ENCODE data around the gene MAP1B. TPM values are rescaled to one million over a fixed set of nuclear protein-coding genes. Genes with fewer than 3 reads are reported as not detected.

Gene MAP1B
- total RNA-seq, 1 donor, result 164 TPM

DNA sequence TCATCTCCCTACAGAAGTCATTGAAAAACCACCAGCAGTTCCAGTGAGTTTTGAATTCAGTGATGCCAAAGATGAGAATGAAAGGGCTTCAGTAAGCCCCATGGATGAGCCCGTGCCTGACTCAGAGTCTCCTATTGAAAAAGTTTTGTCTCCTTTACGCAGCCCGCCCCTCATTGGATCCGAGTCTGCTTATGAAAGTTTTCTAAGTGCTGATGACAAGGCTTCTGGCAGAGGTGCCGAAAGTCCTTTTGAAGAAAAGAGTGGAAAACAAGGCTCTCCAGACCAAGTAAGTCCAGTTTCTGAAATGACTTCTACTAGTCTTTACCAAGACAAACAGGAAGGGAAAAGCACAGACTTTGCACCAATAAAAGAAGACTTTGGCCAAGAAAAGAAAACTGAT lies 90.1 kb downstream of the MAP1B start:
- Histone ChIP-seq H3K4me2 (ENCODE audit: insufficient read depth, low read length) (no peak overlapping the region), H3K4me3 (ENCODE audit: insufficient read depth, low read length) (no peak overlapping the region), H4K20me1 (ENCODE audit: insufficient read depth, low read length) (peaks cover 10% of the 10 kb centered on the region), H3K27me3 (ENCODE audit: insufficient read depth, low read length) (no peaks in the 10 kb centered on the region), H3K79me2 (ENCODE audit: insufficient read depth, low read length) (peaks cover 78% of the 10 kb centered on the region), H3K27ac (ENCODE audit: low read depth, low read length) (no peak overlapping the region), H2AFZ (ENCODE audit: low read length) (no peak overlapping the region), H3K4me1 (ENCODE audit: insufficient read depth, low read length) (no peaks in the 10 kb centered on the region), H3K36me3 (ENCODE audit: insufficient read depth, low read length) (peaks cover 98% of the 10 kb centered on the region), H3K9me3 (ENCODE audit: low read depth, low read length) (no peaks in the 10 kb centered on the region)
- no peak for DNase-seq (ENCODE audit: insufficient read length, low spot score, missing footprints)
- TF ChIP-seq, protein P1, sequence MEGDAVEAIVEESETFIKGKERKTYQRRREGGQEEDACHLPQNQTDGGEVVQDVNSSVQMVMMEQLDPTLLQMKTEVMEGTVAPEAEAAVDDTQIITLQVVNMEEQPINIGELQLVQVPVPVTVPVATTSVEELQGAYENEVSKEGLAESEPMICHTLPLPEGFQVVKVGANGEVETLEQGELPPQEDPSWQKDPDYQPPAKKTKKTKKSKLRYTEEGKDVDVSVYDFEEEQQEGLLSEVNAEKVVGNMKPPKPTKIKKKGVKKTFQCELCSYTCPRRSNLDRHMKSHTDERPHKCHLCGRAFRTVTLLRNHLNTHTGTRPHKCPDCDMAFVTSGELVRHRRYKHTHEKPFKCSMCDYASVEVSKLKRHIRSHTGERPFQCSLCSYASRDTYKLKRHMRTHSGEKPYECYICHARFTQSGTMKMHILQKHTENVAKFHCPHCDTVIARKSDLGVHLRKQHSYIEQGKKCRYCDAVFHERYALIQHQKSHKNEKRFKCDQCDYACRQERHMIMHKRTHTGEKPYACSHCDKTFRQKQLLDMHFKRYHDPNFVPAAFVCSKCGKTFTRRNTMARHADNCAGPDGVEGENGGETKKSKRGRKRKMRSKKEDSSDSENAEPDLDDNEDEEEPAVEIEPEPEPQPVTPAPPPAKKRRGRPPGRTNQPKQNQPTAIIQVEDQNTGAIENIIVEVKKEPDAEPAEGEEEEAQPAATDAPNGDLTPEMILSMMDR (IDR thresholded peaks at IDR 0.05; ENCODE audit: extremely low read depth, low read depth, low read length), result no peak

DNA sequence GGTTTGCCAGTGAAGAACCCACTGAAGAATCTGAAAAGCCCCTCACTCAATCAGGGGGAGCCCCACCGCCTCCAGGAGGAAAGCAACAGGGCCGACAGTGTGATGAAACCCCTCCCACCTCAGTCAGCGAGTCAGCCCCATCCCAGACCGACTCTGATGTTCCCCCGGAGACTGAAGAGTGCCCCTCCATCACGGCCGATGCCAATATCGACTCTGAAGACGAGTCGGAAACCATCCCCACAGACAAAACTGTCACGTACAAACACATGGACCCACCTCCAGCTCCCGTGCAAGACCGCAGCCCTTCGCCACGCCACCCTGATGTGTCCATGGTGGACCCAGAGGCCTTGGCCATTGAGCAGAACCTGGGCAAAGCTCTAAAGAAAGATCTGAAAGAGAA lies 92.4 kb downstream of the MAP1B start:
- H2AFZ ChIP-seq (ENCODE audit: low read length), result no peak overlapping the region
- no peak overlapping the region for H3K4me3 ChIP-seq (ENCODE audit: insufficient read depth, low read length)
- no peak for DNase-seq (ENCODE audit: insufficient read length, low spot score, missing footprints)
- TF ChIP-seq, protein P1 (IDR thresholded peaks at IDR 0.05; ENCODE audit: extremely low read depth, low read depth, low read length), result no peak
- no peak overlapping the region for H3K27ac ChIP-seq (ENCODE audit: low read depth, low read length)
- no peaks in the 10 kb centered on the region for H3K27me3 ChIP-seq (ENCODE audit: insufficient read depth, low read length)
- peaks cover 5% of the 10 kb centered on the region for H4K20me1 ChIP-seq (ENCODE audit: insufficient read depth, low read length)
- no peak overlapping the region for H3K4me2 ChIP-seq (ENCODE audit: insufficient read depth, low read length)
- peaks cover 80% of the 10 kb centered on the region for H3K79me2 ChIP-seq (ENCODE audit: insufficient read depth, low read length)
- H3K9me3 ChIP-seq (ENCODE audit: low read depth, low read length), result no peaks in the 10 kb centered on the region
- peaks cover 98% of the 10 kb centered on the region for H3K36me3 ChIP-seq (ENCODE audit: insufficient read depth, low read length)
- no peaks in the 10 kb centered on the region for H3K4me1 ChIP-seq (ENCODE audit: insufficient read depth, low read length)

DNA sequence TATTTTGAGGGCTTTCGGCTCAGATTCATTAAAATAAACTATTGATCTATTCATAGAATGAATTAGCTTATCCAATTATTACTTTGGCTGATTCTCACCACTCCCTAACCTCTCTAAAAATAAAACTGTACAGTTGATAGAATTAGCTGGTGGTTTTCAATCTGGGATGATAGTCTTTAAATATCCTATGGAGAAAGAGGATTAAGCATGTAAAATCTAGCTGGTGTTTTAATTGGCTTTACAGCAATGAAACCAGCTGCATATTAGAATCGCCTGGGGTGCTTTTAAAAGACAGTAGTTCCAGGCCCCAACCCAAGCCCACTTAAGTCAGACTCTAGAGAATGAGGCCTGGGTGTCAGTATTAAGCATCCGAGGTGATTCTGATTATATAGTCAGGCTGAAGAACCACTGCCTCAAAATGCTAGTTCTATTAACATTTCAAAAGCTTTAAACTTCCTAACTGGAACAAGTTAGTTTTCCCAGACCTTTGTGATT lies 95.1 kb downstream of the MAP1B start:
- H3K36me3 ChIP-seq (ENCODE audit: insufficient read depth, low read length), result peaks cover 95% of the 10 kb centered on the region
- H3K27me3 ChIP-seq (ENCODE audit: insufficient read depth, low read length), result no peaks in the 10 kb centered on the region
- H3K4me1 ChIP-seq (ENCODE audit: insufficient read depth, low read length), result peaks cover 10% of the 10 kb centered on the region
- no peaks in the 10 kb centered on the region for H3K9me3 ChIP-seq (ENCODE audit: low read depth, low read length)
- H3K79me2 ChIP-seq (ENCODE audit: insufficient read depth, low read length), result peaks cover 53% of the 10 kb centered on the region
- peaks cover 5% of the 10 kb centered on the region for H4K20me1 ChIP-seq (ENCODE audit: insufficient read depth, low read length)
- no peak overlapping the region for H3K4me3 ChIP-seq (ENCODE audit: insufficient read depth, low read length)
- DNase-seq (ENCODE audit: insufficient read length, low spot score, missing footprints), result no peak
- H3K4me2 ChIP-seq (ENCODE audit: insufficient read depth, low read length), result no peak overlapping the region
- H2AFZ ChIP-seq (ENCODE audit: low read length), result no peak overlapping the region
- TF ChIP-seq, protein P1 (IDR thresholded peaks at IDR 0.05; ENCODE audit: extremely low read depth, low read depth, low read length), result no peak
- H3K27ac ChIP-seq (ENCODE audit: low read depth, low read length), result peak overlapping the region; percentile 31

DNA sequence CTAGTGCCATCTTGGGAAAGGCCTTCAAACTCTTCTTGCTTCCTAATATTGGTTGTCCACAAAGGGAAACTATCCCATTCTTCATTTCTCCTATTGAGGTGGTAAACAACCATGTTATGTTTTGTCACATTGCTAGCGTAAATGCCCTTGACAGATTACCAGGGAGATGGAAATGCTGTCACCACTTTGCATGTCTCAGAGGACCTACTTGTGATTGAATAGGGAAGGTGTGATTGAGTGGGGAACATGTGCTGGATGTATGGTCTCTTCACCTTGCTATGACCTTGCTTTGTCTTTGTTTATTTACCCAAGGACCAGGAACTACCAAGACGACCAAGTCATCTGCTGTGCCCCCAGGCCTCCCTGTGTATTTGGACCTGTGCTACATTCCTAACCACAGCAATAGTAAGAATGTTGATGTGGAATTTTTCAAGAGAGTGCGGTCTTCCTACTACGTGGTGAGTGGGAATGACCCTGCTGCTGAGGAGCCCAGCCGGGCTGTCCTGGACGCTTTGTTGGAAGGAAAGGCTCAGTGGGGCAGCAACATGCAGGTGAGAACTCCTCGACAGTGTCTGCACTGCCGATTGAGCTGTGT lies 96.1 kb downstream of the MAP1B start:
- H3K79me2 ChIP-seq (ENCODE audit: insufficient read depth, low read length), result peaks cover 44% of the 10 kb centered on the region
- H3K36me3 ChIP-seq (ENCODE audit: insufficient read depth, low read length), result peaks cover 88% of the 10 kb centered on the region
- H3K4me3 ChIP-seq (ENCODE audit: insufficient read depth, low read length), result no peak overlapping the region
- H2AFZ ChIP-seq (ENCODE audit: low read length), result no peak overlapping the region
- no peak for DNase-seq (ENCODE audit: insufficient read length, low spot score, missing footprints)
- no peaks in the 10 kb centered on the region for H3K27me3 ChIP-seq (ENCODE audit: insufficient read depth, low read length)
- H4K20me1 ChIP-seq (ENCODE audit: insufficient read depth, low read length), result peaks cover 5% of the 10 kb centered on the region
- no peak overlapping the region for H3K4me2 ChIP-seq (ENCODE audit: insufficient read depth, low read length)
- peaks cover 14% of the 10 kb centered on the region for H3K4me1 ChIP-seq (ENCODE audit: insufficient read depth, low read length)
- H3K27ac ChIP-seq (ENCODE audit: low read depth, low read length), result no peak overlapping the region
- TF ChIP-seq, protein P1 (IDR thresholded peaks at IDR 0.05; ENCODE audit: extremely low read depth, low read depth, low read length), result no peak
- no peaks in the 10 kb centered on the region for H3K9me3 ChIP-seq (ENCODE audit: low read depth, low read length)
